ENCODE data around the gene SLC25A25.
"Not testable (repeated sequence)": the region's sequence is repeated elsewhere in the genome, so short reads cannot be mapped to it uniquely, and the experiment has no call there.

SLC25A25 gene

DNA sequence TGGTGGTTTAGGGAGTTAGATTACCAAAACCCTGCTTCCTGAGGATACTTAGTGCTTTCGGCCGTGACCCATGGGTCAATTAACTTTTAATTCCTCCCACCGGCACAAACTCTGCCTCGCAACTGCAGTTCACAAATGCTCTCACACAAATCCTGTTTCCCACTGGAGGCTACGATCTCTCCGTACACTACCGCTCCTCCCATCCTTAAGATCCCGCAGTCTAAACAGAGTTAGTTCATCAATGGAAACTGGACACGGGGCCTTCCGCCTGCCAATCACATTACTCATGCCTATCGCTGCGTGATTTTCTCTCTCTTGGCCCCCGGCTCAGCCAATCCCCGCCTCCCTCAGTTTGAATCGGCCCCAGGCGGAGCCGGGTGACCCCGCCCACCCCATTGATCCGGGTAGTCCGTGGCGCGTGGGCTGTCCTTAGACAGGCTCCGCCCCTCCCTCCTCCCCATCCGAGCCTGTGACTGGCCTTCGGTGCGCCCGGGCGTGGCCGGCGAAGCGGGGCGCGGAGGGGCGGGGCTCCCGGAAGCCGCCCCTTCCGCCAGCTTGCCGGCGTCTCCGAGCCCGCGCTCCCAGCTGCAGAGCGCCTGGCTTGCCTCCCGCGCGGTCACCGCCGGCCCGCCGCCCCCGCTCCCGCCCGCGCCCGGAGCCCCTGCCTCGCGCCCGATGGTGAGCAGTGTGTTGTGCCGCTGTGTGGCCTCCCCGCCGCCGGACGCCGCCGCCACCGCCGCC lies at the start of gene SLC25A25:
Gene SLC25A25, plus strand, starts transcription at position 588 of the 741 bp plus-strand sequence. Its CDS starts 88 bp downstream, at position 676.
- peak; percentile 97 for DNase-seq (ENCODE audit: low read depth)

DNA sequence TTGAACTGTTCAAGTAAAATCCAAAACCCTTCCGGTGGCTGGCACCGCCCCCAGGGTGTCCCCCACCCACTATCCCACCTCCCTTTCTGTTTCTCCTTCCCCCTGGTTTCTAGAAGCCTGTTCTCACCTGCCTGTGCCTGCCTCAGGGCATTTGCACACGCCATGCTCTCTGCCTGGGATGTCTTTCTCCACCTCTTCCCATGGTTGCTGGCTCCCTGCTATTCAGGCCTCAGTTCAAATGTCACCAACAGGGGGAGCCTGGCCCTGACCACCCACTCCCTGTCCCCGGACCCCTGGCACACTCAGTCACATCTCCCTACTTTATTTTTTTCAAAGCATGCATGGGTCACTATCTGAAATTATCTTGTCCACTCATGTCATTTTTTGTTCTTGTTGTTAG lies 47.3 kb upstream of the SLC25A25 start:
- no peak for DNase-seq (ENCODE audit: low read depth)

- DNase-seq (ENCODE audit: low read depth), result no peak
Observed at GRCh38 chr9:128021098-128021497, 46.9 kb upstream of the SLC25A25 start.

- DNase-seq (ENCODE audit: low read depth), result no peak
Observed at GRCh38 chr9:128022886-128023285, 45.1 kb upstream of the SLC25A25 start.

- DNase-seq (ENCODE audit: low read depth), result not testable (repeated sequence)
Observed at GRCh38 chr9:128023671-128024070, 44.4 kb upstream of the SLC25A25 start.

- no peak for DNase-seq (ENCODE audit: low read depth)
Observed at GRCh38 chr9:128024761-128025308, 43.2 kb upstream of the SLC25A25 start.

DNA sequence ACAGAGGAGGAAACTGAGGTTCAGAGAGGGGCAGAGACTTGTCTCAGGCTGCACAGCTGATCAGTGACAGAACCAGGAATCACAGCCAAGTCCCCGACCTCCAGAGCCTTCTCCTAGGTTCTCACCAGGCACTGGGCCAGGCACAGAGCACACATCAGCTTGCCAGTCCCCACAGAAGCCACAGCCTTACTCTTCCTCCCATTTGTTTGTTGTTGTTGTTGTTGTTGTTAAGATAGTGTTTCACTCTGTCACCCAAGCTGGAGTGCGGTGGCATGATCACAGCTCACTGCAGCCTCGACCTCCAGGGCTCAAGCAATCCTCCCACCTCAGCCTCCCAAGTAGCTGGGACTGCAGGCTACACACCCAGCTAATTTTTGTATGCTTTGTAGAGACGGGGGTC lies 42.3 kb upstream of the SLC25A25 start:
- DNase-seq (ENCODE audit: low read depth), result no peak

- DNase-seq (ENCODE audit: low read depth), result peak; percentile 72
Observed at GRCh38 chr9:128026255-128026772, 41.7 kb upstream of the SLC25A25 start.

DNA sequence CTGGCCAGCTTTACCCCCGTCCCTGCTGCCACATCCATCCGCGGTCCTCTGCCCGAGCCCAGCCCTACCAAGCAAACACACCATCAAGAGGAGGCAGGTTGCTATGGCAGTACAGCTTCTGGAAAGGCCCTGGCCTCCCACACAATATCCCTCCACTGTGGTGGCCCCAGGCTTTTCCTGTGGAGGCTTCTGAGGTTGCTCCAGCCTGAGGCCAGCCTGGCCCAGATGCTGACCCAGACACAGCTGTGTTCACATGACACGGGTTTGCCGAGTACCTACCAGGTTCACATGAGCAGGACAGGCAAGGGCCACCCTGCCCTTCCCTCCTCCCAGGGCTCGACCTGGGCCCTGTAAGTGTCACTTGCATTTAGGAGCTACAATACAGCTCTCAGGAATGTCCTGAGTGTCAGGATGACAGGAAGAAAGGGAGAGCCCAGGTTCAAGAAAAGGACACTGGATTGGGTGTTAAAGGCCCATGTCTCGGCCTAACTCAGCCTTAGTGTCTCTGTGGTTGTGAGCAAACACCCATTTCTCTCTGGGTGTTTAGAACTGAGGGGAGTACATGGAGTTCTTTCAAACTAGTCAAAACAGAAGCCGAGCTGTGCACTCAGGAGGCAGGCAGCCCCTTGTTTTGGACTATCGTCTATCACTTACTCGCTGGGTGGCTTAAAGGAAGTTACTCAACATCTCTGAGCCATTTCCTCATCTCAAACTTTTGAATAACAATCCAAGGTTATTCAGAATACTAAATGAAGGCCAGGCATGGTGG lies 41.1 kb upstream of the SLC25A25 start:
- DNase-seq (ENCODE audit: low read depth), result no peak

DNA sequence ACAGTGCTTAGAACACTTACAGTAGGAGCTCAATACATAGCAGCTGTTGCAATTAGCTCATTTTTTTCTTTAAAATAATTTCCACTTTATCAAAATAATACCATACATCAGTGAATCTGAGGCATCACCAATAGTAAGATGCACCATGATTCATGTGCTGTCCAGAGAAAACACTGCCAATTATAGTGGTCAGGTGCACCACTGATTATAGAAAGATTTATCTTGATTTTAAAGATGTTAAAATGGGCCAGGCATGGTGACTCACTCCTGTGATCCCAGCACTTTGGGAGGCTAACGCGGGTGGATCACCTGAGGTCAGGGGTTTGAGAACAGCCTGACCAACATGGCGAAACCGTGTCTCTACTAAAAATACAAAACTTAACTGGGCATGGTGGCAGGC lies 40.3 kb upstream of the SLC25A25 start:
- no peak for DNase-seq (ENCODE audit: low read depth)

DNA sequence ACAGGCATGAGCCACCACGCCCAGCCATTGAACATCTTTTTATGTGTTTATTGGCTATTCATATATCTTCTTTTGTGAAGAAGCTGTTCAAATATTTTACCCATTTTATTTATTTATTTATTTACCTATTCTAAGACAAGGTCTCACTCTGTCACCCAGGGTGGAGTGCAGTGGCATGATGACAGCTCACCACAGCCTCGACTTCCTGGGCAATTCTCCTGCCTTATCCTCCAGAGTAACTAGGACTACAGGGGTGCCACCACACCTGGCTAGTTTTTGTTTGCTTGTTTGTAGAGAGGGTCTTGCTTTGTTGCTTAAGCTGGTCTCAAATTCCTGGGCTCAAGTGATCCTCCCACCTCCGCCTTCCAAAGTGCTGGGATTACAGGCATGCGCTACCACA lies 34.4 kb upstream of the SLC25A25 start:
- no peak for DNase-seq (ENCODE audit: low read depth)

GRCh38 chr9:128034821-128035652 lies 33.0 kb upstream of the SLC25A25 start:
- DNase-seq (ENCODE audit: low read depth), result peak; percentile 73

DNA sequence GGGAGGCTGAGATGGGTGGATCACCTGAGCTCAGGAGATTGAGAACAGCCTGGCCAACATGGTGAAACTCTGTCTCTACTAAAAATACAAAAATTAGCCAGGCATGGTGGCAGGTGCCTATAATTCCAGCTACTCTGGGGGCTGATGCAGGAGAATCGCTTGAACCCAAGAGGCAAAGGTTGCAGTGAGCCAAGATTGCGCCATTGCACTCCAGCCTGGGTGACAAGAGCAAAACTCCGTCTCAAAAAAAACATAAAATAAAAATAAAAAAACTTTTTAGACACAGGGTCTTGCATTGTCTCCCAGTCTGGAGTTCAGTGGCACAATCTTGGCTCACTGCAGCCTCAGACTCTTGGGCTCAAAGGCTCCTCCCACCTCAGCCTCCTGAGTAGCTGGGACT lies 31.5 kb upstream of the SLC25A25 start:
- not testable (repeated sequence) for DNase-seq (ENCODE audit: low read depth)

- DNase-seq (ENCODE audit: low read depth), result not testable (repeated sequence)
Observed at GRCh38 chr9:128040783-128041182, 27.2 kb upstream of the SLC25A25 start.

DNA sequence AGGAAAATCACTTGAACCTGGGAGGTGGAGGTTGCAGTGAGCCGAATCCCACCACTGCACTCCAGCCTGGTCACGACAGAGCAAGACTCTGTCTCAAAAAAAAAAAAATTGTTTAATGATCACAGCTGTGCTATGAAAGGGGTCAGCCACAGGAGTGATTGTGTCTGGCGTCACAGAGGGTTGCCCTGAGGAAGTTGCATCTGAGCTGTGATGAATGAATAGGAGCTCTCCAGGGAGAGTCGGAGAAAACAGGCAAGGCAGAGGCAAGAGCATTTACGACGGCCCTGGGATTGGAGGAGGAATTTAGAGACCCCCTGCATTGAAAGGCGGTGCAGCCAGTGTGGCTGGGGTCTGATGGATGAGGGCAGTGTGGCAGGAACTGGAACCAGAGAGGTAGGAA lies 26.0 kb upstream of the SLC25A25 start:
- DNase-seq (ENCODE audit: low read depth), result no peak

- DNase-seq (ENCODE audit: low read depth), result no peak
Observed at GRCh38 chr9:128043467-128043868, 24.6 kb upstream of the SLC25A25 start.

GRCh38 chr9:128045409-128045808 lies 22.6 kb upstream of the SLC25A25 start:
- not testable (repeated sequence) for DNase-seq (ENCODE audit: low read depth)

DNA sequence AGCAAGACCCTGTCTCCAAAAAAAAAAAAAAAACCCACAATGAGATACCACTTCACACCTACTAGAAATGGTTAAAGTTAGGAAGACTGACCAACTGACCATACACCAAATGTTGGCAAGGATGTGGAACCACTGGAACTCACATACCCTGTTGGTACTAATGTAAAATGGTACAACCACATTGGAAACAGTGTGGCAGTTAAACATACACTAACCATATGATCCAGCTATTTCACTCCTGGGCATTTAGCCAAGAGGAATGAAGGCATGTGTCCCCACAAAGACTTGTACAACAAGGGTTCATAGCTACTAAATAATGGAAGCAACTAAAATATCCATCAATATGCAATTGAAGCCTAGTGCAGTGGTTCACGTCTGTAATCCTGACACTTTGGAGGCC lies 22.2 kb upstream of the SLC25A25 start:
- DNase-seq (ENCODE audit: low read depth), result no peak

GRCh38 chr9:128047231-128047630 lies 20.8 kb upstream of the SLC25A25 start:
- DNase-seq (ENCODE audit: low read depth), result no peak

GRCh38 chr9:128048663-128049062 lies 19.4 kb upstream of the SLC25A25 start:
- no peak for DNase-seq (ENCODE audit: low read depth)

DNA sequence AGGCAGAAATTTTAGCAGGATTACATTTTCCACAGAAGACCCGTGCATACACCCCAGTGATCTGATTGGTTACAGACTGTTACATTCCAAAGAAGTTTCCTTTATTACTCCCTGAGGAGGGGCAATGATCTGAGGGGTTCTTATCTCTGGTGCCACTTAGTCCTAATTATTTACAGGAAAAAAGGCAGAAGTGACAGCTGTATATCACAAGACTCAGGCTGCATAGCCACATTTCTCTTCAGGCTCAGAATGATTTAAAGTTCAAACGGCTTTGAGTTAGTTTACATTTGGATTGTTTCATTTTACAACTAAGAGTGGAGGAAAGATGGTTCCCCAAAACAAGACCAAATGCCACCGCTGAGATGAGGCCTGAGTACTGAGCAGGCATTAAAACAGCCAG lies 18.2 kb upstream of the SLC25A25 start:
- DNase-seq (ENCODE audit: low read depth), result no peak
